IMR-90 (cell line): ENCODE data around the gene SLC22A15. TPM values are rescaled to one million over a fixed set of nuclear protein-coding genes. Genes with fewer than 3 reads are reported as not detected.

Source experiments
- ATAC-seq: fragments of 200-7000 bp; cut with Tn5 transposase; 2 replicates; pipeline ENCODE4 v1.9.1; 2020; ENCODE audit warnings: low read depth, mild to moderate bottlenecking, moderate library complexity
- BruUV-seq: library from RNA; stranded (reverse); fragments of 400-500 nt; replicated peaks from 2 replicates; lab custom pipeline; 2021; lab: Mats Ljungman, UMichigan
- CTCF ChIA-PET: fragments of 300-600 bp; formaldehyde crosslinking; extraction: SDS; loops from one replicate; lab custom pipeline; 2021; ENCODE audit warnings: antibody characterized with exemption; lab: Yijun Ruan, JAX
- POLR2A ChIA-PET: fragments of 300-600 bp; sonication (Branson Sonifier 250); formaldehyde crosslinking; loops from one replicate; lab custom pipeline; 2022; ENCODE audit warnings: antibody characterized with exemption; ENCODE audit not compliant: unreplicated experiment; lab: Charles Lee
- DNase-seq: peaks from one replicate; pipeline ENCODE4 v3.0.0; 2013
- H2AFZ ChIP-seq: replicated peaks from 2 replicates; pipeline ENCODE3; 2013; ENCODE audit warnings: low read length, mild to moderate bottlenecking; ENCODE audit not compliant: poor library complexity
- H2AK5ac ChIP-seq: 2 replicates; pipeline ENCODE4 v1.6.1; 2013; ENCODE audit warnings: low read depth, low read length, inconsistent platforms
- H2AK9ac ChIP-seq: replicated peaks from 2 replicates; pipeline ENCODE3; 2013; ENCODE audit warnings: mild to moderate bottlenecking, low read depth, low read length, moderate library complexity; ENCODE audit not compliant: poor library complexity
- H2BK120ac ChIP-seq: 2 replicates; pipeline ENCODE4 v1.6.1; 2013; ENCODE audit warnings: low read depth, low read length, inconsistent platforms
- H2BK15ac ChIP-seq: 3 replicates; pipeline ENCODE4 v1.6.1; 2013; ENCODE audit warnings: low read depth, low read length, inconsistent platforms
- H2BK20ac ChIP-seq: 2 replicates; pipeline ENCODE4 v1.6.1; 2013; ENCODE audit warnings: low read depth, mild to moderate bottlenecking, inconsistent platforms, low read length, moderate library complexity
- H2BK5ac ChIP-seq: 2 replicates; pipeline ENCODE4 v1.6.1; 2013; ENCODE audit warnings: mild to moderate bottlenecking, low read depth, low read length, inconsistent platforms; ENCODE audit not compliant: poor library complexity, severe bottlenecking
- H3K14ac ChIP-seq: replicated peaks from 2 replicates; pipeline ENCODE4 v1.6.1; 2013; ENCODE audit warnings: low read depth, low read length, inconsistent platforms
- H3K18ac ChIP-seq: 2 replicates; pipeline ENCODE4 v1.6.1; 2013; ENCODE audit warnings: low read depth, low read length, control low read depth
- H3K23ac ChIP-seq: 2 replicates; pipeline ENCODE4 v1.6.1; 2013; ENCODE audit warnings: low read depth, low read length, inconsistent platforms
- H3K27ac ChIP-seq: 2 replicates; pipeline ENCODE4 v1.5.1; 2013; ENCODE audit warnings: mild to moderate bottlenecking, control low read depth, low read length; ENCODE audit not compliant: insufficient read depth
- H3K27me3 ChIP-seq: 2 replicates; pipeline ENCODE4 v1.6.1; 2013; ENCODE audit warnings: low read length; ENCODE audit not compliant: control insufficient read depth, insufficient read depth
- H3K36me3 ChIP-seq: 2 replicates; pipeline ENCODE4 v1.6.1; 2013; ENCODE audit warnings: low read length, mixed read lengths; ENCODE audit not compliant: control insufficient read depth, insufficient read depth
- H3K4ac ChIP-seq: 2 replicates; pipeline ENCODE4 v1.6.1; 2013; ENCODE audit warnings: low read depth, low read length, inconsistent platforms
- H3K4me1 ChIP-seq: 2 replicates; pipeline ENCODE4 v1.6.1; 2013; ENCODE audit warnings: low read length, mixed read lengths; ENCODE audit not compliant: control insufficient read depth, insufficient read depth
- H3K4me2 ChIP-seq: 2 replicates; pipeline ENCODE4 v1.6.1; 2013; ENCODE audit warnings: low read depth, mild to moderate bottlenecking, control low read depth, low read length, moderate library complexity
- H3K4me3 ChIP-seq: 2 replicates; pipeline ENCODE4 v1.5.1; 2013; ENCODE audit warnings: low read depth, mild to moderate bottlenecking, control low read depth, low read length, moderate library complexity; ENCODE audit not compliant: insufficient read depth
- H3K56ac ChIP-seq: 2 replicates; pipeline ENCODE4 v1.6.1; 2013; ENCODE audit warnings: low read length, inconsistent platforms; ENCODE audit not compliant: insufficient read depth; ENCODE audit errors: extremely low read depth
- H3K79me1 ChIP-seq, 2 experiments: 2 replicates each; pipeline ENCODE4 v1.6.1; 2013; ENCODE audit warnings: low read length in 2 of 2, inconsistent platforms in 1 of 2, low read depth in 1 of 2
- H3K9ac ChIP-seq: 2 replicates; pipeline ENCODE4 v1.6.1; 2013; ENCODE audit warnings: low read depth, low read length, control low read depth
- H3K9me1 ChIP-seq: 2 replicates; pipeline ENCODE4 v1.6.1; 2013; ENCODE audit warnings: low read length, inconsistent platforms; ENCODE audit not compliant: insufficient read depth
- H3K9me3 ChIP-seq: 2 replicates; pipeline ENCODE4 v1.6.1; 2013; ENCODE audit warnings: low read length; ENCODE audit not compliant: control insufficient read depth, insufficient read depth
- H4K20me1 ChIP-seq: 2 replicates; pipeline ENCODE4 v1.6.1; 2013; ENCODE audit warnings: low read length, inconsistent platforms; ENCODE audit not compliant: insufficient read depth
- H4K5ac ChIP-seq: 2 replicates; pipeline ENCODE4 v1.6.1; 2013; ENCODE audit warnings: mild to moderate bottlenecking, low read depth, low read length, control low read depth
- H4K8ac ChIP-seq, 2 experiments: 2 replicates each; pipeline ENCODE4 v1.6.1; 2013; ENCODE audit warnings: low read depth in 2 of 2, low read length in 2 of 2, control low read depth in 1 of 2, inconsistent platforms in 1 of 2
- H4K91ac ChIP-seq: 2 replicates; pipeline ENCODE4 v1.6.1; 2013; ENCODE audit warnings: low read depth, low read length, inconsistent platforms; ENCODE audit not compliant: insufficient read depth
- RAD21 ChIP-seq: IDR thresholded peaks from 2 replicates; pipeline ENCODE4 v1.6.1; 2012; ENCODE audit warnings: low read length, improper control_type of control experiment
- WGBS, 2 experiments: methylation state at CpG; one replicate each; pipeline versions ENCODE4 v1.1.5 to v1.1.7; 2013; ENCODE audit warnings: missing lambda C conversion rate in 2 of 2; ENCODE audit not compliant: insufficient read length in 1 of 2; ENCODE audit errors: extremely low coverage in 2 of 2; 5-methylcytosine and 5-hydroxymethylcytosine counted together
- dilution Hi-C: fragments of 300-500 bp; cut with HindIII; formaldehyde crosslinking; loops from one replicate; pipeline ENCODE4 v1.14.3; 2018; ENCODE audit warnings: low sequenced_read_pairs; ENCODE audit not compliant: unreplicated experiment
- in situ Hi-C: fragments of 300-500 bp; cut with MboI; formaldehyde crosslinking; loops from 3 replicates; pipeline ENCODE4 v1.14.3; 2019; ENCODE audit warnings: low sequenced_read_pairs, inconsistent platforms, mixed read lengths
- intact Hi-C: fragments of 100-400 bp; cut with micrococcal nuclease; formaldehyde crosslinking; loops from 2 replicates; pipeline ENCODE4 v1.10.0; 2022
- polyA plus RNA-seq, 3 experiments: library from polyadenylated mRNA; depleted of rRNA; stranded (reverse); fragments of >200 nt; gene quantifications; 2 replicates each; pipeline ENCODE4 v1.2.3, GENCODE V29; 2012; ENCODE audit warnings: low replicate concordance in 1 of 3
- total RNA-seq: library from RNA; depleted of rRNA; stranded (reverse); fragments of >200 nt; gene quantifications from 2 replicates; pipeline ENCODE4 v1.2.3, GENCODE V29; 2012

Gene SLC22A15
- total and polyA plus RNA-seq, 2 of the 4 experiments (the other 2 are of a cell fraction): under 0.01 to 0.02 TPM

DNA sequence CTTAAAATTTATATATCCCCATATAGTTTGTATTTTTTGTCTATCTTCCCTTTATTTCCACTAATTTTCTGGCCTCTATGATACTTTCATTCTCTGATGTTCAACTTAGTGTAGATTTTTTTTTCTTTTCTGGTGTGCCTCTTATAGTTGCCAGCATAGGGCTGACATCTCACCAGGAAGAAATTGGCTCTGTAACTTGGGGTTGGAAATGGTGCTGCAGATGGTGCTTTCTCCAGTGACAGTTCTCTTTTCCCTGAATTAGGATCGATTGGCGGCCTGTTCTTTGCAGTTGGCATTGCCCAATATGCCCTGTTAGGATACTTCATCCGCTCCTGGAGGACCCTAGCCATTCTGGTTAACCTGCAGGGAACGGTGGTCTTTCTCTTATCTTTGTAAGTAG lies 50.3 kb downstream of the SLC22A15 start:
- Histone ChIP-seq H3K9ac (no peak overlapping the region), H3K9me1 (no peaks in the 10 kb centered on the region), H4K5ac (no peak overlapping the region), H3K56ac (no peak overlapping the region), H4K8ac (no peak overlapping the region), H3K4me3 (no peak overlapping the region), H2BK120ac (no peak overlapping the region), H3K27ac (no peak overlapping the region), H3K23ac (no peak overlapping the region), H3K27me3 (peaks cover 2% of the 10 kb centered on the region; the same call in 1 of the 2 replicates), H2AFZ (no peak overlapping the region), H2AK9ac (no peak overlapping the region), H3K4me2 (no peak overlapping the region), H3K79me1 (no peaks in the 10 kb centered on the region), H3K14ac (no peak overlapping the region), H3K36me3 (no peaks in the 10 kb centered on the region), H2BK15ac (no peak overlapping the region), H2BK20ac (no peak overlapping the region), H3K4me1 (no peaks in the 10 kb centered on the region), H2BK5ac (no peak overlapping the region), H2AK5ac (no peak overlapping the region), H4K20me1 (no peaks in the 10 kb centered on the region), H3K9me3 (no peaks in the 10 kb centered on the region), H4K91ac (no peak overlapping the region), H3K4ac (no peak overlapping the region), H3K18ac (no peak overlapping the region)
- WGBS, 2 experiments: no CpG with 5 or more reads among the region's 4 CpGs
- CTCF ChIA-PET: no interaction called here
- no TSS peak for BruUV-seq
- ATAC-seq: no peak
- POLR2A ChIA-PET: no interaction called here
- DNase-seq: no peak
- intact Hi-C loops (no loop called here), in situ Hi-C loops (no loop called here), dilution Hi-C loops (no loop called here)
- TF ChIP-seq RAD21: no peak
